ENCODE measurements around the gene PLA2G7. TPM values are rescaled to one million over a fixed set of nuclear protein-coding genes. Genes with fewer than 3 reads are reported as not detected.

PLA2G7 gene
- total and polyA plus RNA-seq, 3 experiments from 2014 or later: 2.1 to 2.4 TPM; not detected in 1

GRCh38 chr6:46674410-46674809 is 60.8 kb downstream of the PLA2G7 start:
- H3K27ac ChIP-seq (ENCODE audit: low read depth, low read length): no peak overlapping the region
- POLR2A ChIA-PET: no interaction called here
- no peak overlapping the region for H3K27ac Mint-ChIP-seq

DNA sequence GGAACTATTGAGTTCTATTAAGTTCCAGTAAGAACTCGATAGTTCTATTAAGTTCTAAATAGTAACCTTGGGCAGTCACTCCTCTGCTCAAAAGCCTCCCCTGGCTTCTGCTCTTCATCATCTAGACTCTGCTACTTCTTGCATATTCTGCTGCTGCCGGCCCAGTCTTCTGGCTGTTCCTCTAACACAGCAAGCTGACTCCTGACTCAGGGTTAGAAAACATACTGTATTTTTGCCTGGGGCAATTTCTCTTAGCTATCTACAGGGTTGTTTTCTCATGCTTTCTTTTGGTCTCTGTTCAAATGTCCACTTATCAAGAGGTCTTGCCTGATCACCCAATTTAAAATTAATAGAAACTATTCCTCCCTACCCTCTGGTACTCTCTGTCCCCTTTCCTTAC is 67.8 kb downstream of the PLA2G7 start:
- CTCF ChIA-PET: no interaction called here
- Mint-ChIP-seq H3K36me3 (no peaks in the 10 kb centered on the region), H3K27me3 (peaks cover 4 to 11% of the 10 kb centered on the region in 2 donors), H3K4me3 (no peak overlapping the region), H3K27ac (no peak overlapping the region), H3K4me1 (no peaks in the 10 kb centered on the region), H3K9me3 (no peaks in the 10 kb centered on the region)
- POLR2A ChIA-PET: no interaction called here
- DNase-seq: no peak
- Histone ChIP-seq H3K4me3 (ENCODE audit: low read length) (no peak overlapping the region), H3K27ac (ENCODE audit: low read depth, low read length) (no peak overlapping the region), H3K9me3 (ENCODE audit: low read length) (no peaks in the 10 kb centered on the region), H3K36me3 (ENCODE audit: insufficient read depth, low read length) (no peaks in the 10 kb centered on the region), H3K4me1 (ENCODE audit: insufficient read depth, low read length) (no peaks in the 10 kb centered on the region), H3K27me3 (ENCODE audit: insufficient read depth, low read length, poor library complexity, severe bottlenecking) (no peaks in the 10 kb centered on the region)

More at GRCh38 chr6:46674410-46674809, 60.8 kb downstream of the PLA2G7 start:
- no peak overlapping the region for H3K4me3 ChIP-seq (ENCODE audit: low read length)
- no peak overlapping the region for H3K4me3 Mint-ChIP-seq
- H3K36me3 Mint-ChIP-seq: no peaks in the 10 kb centered on the region
- H3K9me3 ChIP-seq (ENCODE audit: low read length): no peaks in the 10 kb centered on the region
- H3K36me3 ChIP-seq (ENCODE audit: insufficient read depth, low read length): no peaks in the 10 kb centered on the region
- no peaks in the 10 kb centered on the region for H3K4me1 ChIP-seq (ENCODE audit: insufficient read depth, low read length)
- CTCF ChIA-PET: no interaction called here
- DNase-seq: no peak
- no peaks in the 10 kb centered on the region for H3K27me3 Mint-ChIP-seq
- H3K9me3 Mint-ChIP-seq: no peaks in the 10 kb centered on the region
- H3K27me3 ChIP-seq (ENCODE audit: insufficient read depth, low read length, poor library complexity, severe bottlenecking): no peaks in the 10 kb centered on the region
- H3K4me1 Mint-ChIP-seq: no peaks in the 10 kb centered on the region

- Histone ChIP-seq H3K36me3 (ENCODE audit: insufficient read depth, low read length) (no peaks in the 10 kb centered on the region), H3K4me1 (ENCODE audit: insufficient read depth, low read length) (no peaks in the 10 kb centered on the region), H3K27me3 (ENCODE audit: insufficient read depth, low read length, poor library complexity, severe bottlenecking) (peaks cover 5% of the 10 kb centered on the region), H3K4me3 (ENCODE audit: low read length) (no peak overlapping the region), H3K27ac (ENCODE audit: low read depth, low read length) (no peak overlapping the region), H3K9me3 (ENCODE audit: low read length) (no peaks in the 10 kb centered on the region)
- no peaks in the 10 kb centered on the region for H3K4me1 Mint-ChIP-seq
- no peak overlapping the region for H3K27ac Mint-ChIP-seq
- POLR2A ChIA-PET: no interaction called here
- no peaks in the 10 kb centered on the region for H3K9me3 Mint-ChIP-seq
- no peak overlapping the region for H3K4me3 Mint-ChIP-seq
- H3K27me3 Mint-ChIP-seq: peaks cover 2 to 3% of the 10 kb centered on the region in 2 donors
- no peak for DNase-seq
- H3K36me3 Mint-ChIP-seq: no peaks in the 10 kb centered on the region
- CTCF ChIA-PET: no interaction called here
Measured at GRCh38 chr6:46661483-46661882, 73.7 kb downstream of the PLA2G7 start.

DNA sequence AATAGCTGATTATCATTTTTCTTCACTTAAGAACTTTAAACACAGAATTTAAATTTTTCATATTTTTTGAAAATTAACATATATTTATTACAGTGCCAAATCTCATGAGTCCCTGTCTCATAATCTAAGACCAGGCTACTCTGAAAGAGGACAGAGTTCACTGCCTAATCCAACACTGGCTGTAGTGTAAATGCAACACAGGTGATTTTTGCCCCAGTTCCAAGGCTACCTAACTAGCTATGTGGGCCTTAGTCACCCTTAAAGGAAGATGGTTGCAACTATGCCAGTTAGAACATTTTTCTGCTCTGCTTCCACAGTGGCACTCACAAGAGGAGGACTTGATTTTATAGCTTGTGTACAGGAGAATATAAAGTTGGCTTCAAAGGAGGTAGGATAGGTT is 77.5 kb downstream of the PLA2G7 start:
- Mint-ChIP-seq H3K4me3 (no peak overlapping the region), H3K27ac (peak overlapping the region in 1 of 8 donors; percentile 42), H3K36me3 (peaks cover 0 to 4% (median 0%) of the 10 kb centered on the region in 3 donors), H3K9me3 (peaks cover 0 to 2% (median 0%) of the 10 kb centered on the region in 5 donors), H3K4me1 (peaks cover 7 to 10% (median 8%) of the 10 kb centered on the region in 3 donors), H3K27me3 (peaks cover 18 to 32% of the 10 kb centered on the region in 2 donors)
- no peak for DNase-seq
- H3K4me3 ChIP-seq (ENCODE audit: low read length): no peak overlapping the region
- H3K27me3 ChIP-seq (ENCODE audit: insufficient read depth, low read length, poor library complexity, severe bottlenecking): peaks cover 13% of the 10 kb centered on the region
- no peak overlapping the region for H3K27ac ChIP-seq (ENCODE audit: low read depth, low read length)
- no peaks in the 10 kb centered on the region for H3K9me3 ChIP-seq (ENCODE audit: low read length)
- ChIA-PET CTCF (no interaction called here), POLR2A (no interaction called here)
- H3K4me1 ChIP-seq (ENCODE audit: insufficient read depth, low read length): no peaks in the 10 kb centered on the region
- H3K36me3 ChIP-seq (ENCODE audit: insufficient read depth, low read length): no peaks in the 10 kb centered on the region

DNA sequence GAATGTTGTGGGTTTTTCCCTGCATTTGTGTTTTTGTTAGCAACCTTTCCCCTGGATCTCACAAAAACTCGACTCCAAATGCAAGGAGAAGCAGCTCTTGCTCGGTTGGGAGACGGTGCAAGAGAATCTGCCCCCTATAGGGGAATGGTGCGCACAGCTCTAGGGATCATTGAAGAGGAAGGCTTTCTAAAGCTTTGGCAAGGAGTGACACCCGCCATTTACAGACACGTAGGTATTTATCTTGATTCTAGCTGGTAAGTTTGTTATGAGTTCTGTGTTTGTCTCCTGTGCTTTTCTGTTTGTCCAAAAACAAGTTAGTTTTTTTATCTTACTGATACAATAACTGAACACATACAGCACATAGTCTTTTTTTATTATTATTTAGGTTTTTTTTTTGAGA is 79.4 kb downstream of the PLA2G7 start:
- H3K9me3 ChIP-seq (ENCODE audit: low read length): no peaks in the 10 kb centered on the region
- ChIA-PET CTCF (no interaction called here), POLR2A (no interaction called here)
- no peak overlapping the region for H3K27ac ChIP-seq (ENCODE audit: low read depth, low read length)
- no peak overlapping the region for H3K27ac Mint-ChIP-seq
- peaks cover 13 to 19% (median 14%) of the 10 kb centered on the region in 3 donors for H3K4me1 Mint-ChIP-seq
- H3K36me3 ChIP-seq (ENCODE audit: insufficient read depth, low read length): no peaks in the 10 kb centered on the region
- peaks cover 26 to 48% of the 10 kb centered on the region in 2 donors for H3K27me3 Mint-ChIP-seq
- H3K4me1 ChIP-seq (ENCODE audit: insufficient read depth, low read length): peaks cover 5% of the 10 kb centered on the region
- H3K4me3 ChIP-seq (ENCODE audit: low read length): no peak overlapping the region
- H3K9me3 Mint-ChIP-seq: peaks cover 0 to 2% (median 0%) of the 10 kb centered on the region in 5 donors
- H3K4me3 Mint-ChIP-seq: no peak overlapping the region
- peaks cover 17% of the 10 kb centered on the region for H3K27me3 ChIP-seq (ENCODE audit: insufficient read depth, low read length, poor library complexity, severe bottlenecking)
- no peak for DNase-seq
- peaks cover 0 to 4% (median 0%) of the 10 kb centered on the region in 3 donors for H3K36me3 Mint-ChIP-seq

Other genes starting within 250 kb of the PLA2G7 start
- gene RCAN2, start 243.9 kb downstream of the PLA2G7 start, total RNA-seq: under 1 TPM; 0.48 to 0.49 TPM
- gene RCAN2, start 243.9 kb downstream of the PLA2G7 start, polyA plus RNA-seq: 0.82 TPM
- gene CYP39A1, start 82.6 kb downstream of the PLA2G7 start, total RNA-seq: not detected
- not detected for gene CYP39A1, start 82.6 kb downstream of the PLA2G7 start, polyA plus RNA-seq
- under 1 TPM; 0.38 to 0.85 TPM for gene SLC25A27, start 82.4 kb downstream of the PLA2G7 start, total RNA-seq
- not detected for gene SLC25A27, start 82.4 kb downstream of the PLA2G7 start, polyA plus RNA-seq
- gene TDRD6, start 47.5 kb downstream of the PLA2G7 start, total RNA-seq: not detected
- not detected for gene TDRD6, start 47.5 kb downstream of the PLA2G7 start, polyA plus RNA-seq
- gene ANKRD66, start 11.6 kb upstream of the PLA2G7 start, total RNA-seq: not detected
- gene ANKRD66, start 11.6 kb upstream of the PLA2G7 start, polyA plus RNA-seq: not detected
- not detected for gene MEP1A, start 58.0 kb upstream of the PLA2G7 start, total RNA-seq
- gene MEP1A, start 58.0 kb upstream of the PLA2G7 start, polyA plus RNA-seq: not detected
- not detected for gene ADGRF5, start 186.6 kb upstream of the PLA2G7 start, total RNA-seq
- not detected for gene ADGRF5, start 186.6 kb upstream of the PLA2G7 start, polyA plus RNA-seq